C4-2B (cell line): ENCODE results near the gene C10orf90.

Experiments
- H3K27ac ChIP-seq: fragments of 450-650 bp; 2 replicates; pipeline ENCODE4 v1.5.1; 2017
- ZFX ChIP-seq: fragments of 450-650 bp; IDR thresholded peaks from 2 replicates; pipeline ENCODE4 v1.6.1; 2017
- TF ChIP-seq, protein P1 (sequence below): fragments of 450-650 bp; conservative IDR thresholded peaks from 2 replicates; pipeline ENCODE4 v1.5.1; 2017; ENCODE audit warnings: mild to moderate bottlenecking

Gene C10orf90

DNA sequence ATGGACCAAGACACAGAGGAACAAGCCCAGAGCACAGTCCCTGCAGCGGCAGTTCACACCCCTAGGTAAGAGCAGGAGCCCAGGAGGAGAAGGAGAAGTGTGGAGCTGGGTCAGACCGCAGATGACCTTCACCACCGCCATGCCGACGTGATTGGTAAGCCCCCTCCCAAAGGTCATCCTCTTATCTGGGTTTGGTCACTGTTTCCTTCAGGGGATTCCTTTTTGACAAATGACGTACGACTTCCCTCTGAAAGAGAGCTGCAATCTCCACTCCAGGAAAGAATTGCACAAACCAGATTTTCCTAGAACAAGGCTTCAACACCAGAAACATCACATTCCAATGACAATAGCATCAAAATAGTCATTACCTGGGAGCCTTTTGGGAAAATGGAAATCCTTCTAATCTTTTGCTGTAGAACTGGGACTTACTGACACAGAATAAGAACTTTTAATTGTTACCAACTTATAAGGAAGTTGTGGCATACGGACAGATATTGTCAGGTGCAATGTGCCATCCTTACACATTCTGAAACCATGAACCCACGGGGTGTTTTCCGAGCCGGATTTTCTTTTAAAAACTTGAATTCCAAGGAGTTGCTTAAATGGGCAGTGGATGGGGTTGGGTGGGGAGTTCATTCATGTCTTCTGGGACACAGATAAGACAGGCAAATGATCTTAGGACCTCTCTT, 261.4 kb downstream of the C10orf90 start:
- H3K27ac ChIP-seq: no peak overlapping the region
- TF ChIP-seq, protein P1, sequence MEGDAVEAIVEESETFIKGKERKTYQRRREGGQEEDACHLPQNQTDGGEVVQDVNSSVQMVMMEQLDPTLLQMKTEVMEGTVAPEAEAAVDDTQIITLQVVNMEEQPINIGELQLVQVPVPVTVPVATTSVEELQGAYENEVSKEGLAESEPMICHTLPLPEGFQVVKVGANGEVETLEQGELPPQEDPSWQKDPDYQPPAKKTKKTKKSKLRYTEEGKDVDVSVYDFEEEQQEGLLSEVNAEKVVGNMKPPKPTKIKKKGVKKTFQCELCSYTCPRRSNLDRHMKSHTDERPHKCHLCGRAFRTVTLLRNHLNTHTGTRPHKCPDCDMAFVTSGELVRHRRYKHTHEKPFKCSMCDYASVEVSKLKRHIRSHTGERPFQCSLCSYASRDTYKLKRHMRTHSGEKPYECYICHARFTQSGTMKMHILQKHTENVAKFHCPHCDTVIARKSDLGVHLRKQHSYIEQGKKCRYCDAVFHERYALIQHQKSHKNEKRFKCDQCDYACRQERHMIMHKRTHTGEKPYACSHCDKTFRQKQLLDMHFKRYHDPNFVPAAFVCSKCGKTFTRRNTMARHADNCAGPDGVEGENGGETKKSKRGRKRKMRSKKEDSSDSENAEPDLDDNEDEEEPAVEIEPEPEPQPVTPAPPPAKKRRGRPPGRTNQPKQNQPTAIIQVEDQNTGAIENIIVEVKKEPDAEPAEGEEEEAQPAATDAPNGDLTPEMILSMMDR: no peak
- no peak for TF ChIP-seq ZFX

DNA sequence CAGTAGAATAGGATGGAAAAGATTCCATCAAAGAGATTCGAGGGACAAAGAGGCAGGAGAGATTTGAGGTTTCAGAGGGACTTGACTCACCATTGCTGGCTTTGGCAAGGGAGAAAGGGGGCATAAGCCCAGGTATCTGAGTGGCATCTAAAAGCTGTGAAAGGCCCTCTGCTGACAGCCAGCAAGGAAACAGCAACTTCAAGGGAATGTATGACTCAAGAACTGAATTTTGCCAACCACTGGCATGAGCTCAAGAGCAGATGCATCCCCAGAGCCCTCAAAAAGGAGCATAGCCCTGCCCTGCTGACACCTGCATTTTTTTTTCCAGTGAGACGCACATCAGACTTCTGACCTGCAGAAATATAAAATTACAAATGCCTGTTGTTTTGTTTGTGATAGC, 262.7 kb downstream of the C10orf90 start:
- TF ChIP-seq, protein P1: no peak
- no peak for TF ChIP-seq ZFX
- no peak overlapping the region for H3K27ac ChIP-seq

DNA sequence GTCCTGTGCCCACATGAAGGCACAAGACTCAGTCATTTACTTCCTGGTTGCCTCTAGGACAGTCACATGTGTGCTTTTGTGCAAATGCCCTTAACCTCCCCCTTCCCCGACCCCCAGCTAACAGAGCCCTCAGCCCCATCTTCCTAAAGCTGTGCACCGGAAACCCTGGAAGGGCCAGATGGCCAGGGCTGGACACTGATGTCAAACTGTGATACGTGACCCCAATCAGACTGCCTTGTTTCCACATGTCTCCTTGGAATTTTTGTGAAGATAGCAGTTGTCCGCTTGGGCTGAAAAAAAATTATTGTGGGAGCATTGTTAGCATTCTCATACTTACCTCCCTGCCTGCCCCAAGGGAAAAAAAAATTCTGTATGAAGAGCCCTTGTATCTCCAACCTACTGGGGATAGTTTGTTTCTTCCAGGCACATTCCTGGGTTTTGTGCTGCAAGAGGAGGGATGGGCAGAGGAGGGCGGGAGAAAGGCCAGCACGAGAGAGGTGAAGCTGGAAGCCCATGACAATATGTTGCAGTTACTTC, 265.2 kb downstream of the C10orf90 start:
- TF ChIP-seq, protein P1: no peak
- TF ChIP-seq ZFX: no peak

DNA sequence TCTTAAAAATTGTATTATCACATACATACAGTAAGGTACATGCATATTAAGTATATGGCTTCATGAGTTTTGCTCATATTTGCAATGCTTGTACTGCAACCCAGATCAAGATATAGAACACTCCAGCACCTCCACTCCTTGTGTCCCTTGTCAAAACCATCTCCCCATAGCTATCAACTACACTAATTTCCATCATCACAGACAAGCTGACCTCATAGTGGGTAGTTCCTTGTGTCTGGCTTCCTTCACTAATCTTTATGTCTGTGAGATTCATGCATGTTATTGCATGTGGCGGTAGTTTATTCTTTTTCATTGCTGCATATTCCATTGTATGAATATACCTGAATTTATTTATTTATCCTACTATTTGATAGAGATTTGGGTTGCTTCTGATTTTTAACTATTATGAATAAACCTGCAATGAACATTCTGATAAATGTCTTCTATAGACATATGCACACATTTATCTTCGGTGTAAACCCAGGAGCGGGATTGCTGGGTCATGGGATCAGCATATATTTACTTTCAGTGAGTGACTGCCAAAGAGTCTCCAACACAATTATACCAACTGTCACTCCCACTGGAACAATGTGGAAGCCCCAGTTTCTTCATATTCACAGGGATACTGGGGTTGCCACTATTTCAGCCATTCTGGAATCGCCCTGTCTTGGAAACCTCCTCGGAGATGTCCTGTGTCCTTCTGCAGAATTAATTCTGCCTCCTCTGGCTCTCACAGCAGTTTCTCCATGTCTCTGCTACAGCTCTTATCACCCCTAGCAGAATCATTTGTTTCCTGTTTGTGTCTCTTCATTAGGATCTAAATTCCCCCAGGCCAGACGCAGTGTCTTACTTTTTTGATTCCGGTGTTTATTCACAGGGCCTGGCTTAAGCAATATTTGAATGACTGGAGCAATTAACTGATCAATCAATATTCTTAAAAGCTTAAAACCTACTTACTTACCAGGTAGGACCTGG, 267.5 kb downstream of the C10orf90 start:
- H3K27ac ChIP-seq: no peak overlapping the region
- no peak for TF ChIP-seq ZFX
- TF ChIP-seq, protein P1: no peak

More for the DNA sequence above, 265.2 kb downstream of the C10orf90 start:
- no peak overlapping the region for H3K27ac ChIP-seq

DNA sequence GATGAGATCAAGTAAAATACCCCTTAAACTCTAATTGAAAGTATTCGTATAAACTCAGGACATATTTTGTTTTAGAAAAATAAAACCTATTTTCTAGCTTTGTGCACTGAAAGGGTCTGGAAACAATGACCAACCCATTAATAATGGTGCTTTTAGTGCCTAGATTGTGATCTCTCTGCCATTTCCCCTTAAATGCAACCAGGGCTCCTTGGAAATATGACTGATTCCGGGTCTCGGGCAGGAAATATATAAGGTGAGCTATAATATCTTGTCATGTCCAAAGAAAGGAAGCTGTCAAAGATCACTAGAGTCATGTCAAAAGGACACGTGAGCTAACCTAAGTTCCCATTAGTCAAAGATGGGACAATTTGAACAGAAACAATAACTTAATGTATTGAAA, 269.9 kb downstream of the C10orf90 start:
- TF ChIP-seq, protein P1: no peak
- TF ChIP-seq ZFX: no peak

DNA sequence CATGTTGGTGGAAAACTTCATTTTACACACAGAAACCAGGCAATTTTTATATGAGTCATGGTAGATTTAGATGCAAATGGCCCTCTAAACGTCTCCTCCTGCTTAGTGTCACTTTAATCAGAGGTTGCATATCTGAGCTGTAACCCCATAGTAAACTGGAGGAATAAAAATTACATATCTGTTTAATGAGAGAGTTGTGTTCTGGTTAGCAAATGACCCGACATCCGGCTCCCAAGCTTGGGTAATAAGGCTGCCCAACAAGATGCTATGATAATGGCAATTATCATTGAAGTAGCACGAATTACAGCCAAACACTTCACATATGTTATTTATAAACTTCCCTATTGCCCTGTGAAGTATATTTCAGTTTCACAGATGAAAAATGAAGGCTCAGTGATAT, 271.6 kb downstream of the C10orf90 start:
- TF ChIP-seq, protein P1: no peak
- TF ChIP-seq ZFX: no peak
- no peak overlapping the region for H3K27ac ChIP-seq

More for the DNA sequence above, 269.9 kb downstream of the C10orf90 start:
- no peak overlapping the region for H3K27ac ChIP-seq

DNA sequence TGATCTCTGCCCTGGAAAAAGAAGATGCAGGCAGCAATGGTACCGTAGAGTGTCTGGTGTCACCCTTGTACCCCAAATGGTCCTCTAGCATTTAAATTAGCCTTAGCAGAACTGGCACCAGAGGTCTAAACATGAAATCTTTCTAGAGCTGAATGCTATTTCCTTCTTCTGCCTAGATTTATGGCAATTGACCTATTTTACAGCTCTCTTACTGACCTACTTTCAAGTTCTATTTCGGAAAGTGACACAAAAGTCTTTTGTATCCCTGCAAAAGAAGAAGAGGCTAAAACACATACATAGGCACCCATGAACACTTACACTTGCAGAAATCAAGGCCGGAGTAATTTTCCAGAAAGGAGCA, 272.1 kb downstream of the C10orf90 start:
- TF ChIP-seq ZFX: no peak
- TF ChIP-seq, protein P1: no peak
- no peak overlapping the region for H3K27ac ChIP-seq
